Measurements from ENCODE around the gene PRR19. TPM values are rescaled to one million over a fixed set of nuclear protein-coding genes. Genes with fewer than 3 reads are reported as not detected.

The PRR19 gene
- total RNA-seq, 4 donors from 2014 or later: 0.27 to 0.45 TPM; not detected in 2

DNA sequence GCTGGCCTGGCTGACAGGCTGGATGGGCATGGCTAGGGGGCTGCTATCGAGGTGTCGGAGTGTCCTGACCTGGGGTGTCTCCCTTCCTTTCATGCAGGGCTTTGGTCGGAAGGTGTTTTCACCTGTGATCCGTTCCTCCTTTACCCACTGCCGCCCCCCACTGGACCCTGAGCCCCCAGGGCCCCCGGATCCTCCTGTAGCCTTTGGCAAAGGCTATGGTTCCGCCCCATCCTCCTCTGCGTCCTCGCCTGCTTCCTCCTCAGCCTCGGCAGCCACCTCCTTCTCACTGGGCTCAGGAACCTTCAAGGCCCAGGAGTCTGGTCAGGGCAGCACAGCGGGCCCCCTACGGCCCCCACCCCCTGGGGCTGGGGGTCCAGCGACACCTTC, 11.8 kb upstream of the PRR19 start:
- TF ChIP-seq, protein P1, sequence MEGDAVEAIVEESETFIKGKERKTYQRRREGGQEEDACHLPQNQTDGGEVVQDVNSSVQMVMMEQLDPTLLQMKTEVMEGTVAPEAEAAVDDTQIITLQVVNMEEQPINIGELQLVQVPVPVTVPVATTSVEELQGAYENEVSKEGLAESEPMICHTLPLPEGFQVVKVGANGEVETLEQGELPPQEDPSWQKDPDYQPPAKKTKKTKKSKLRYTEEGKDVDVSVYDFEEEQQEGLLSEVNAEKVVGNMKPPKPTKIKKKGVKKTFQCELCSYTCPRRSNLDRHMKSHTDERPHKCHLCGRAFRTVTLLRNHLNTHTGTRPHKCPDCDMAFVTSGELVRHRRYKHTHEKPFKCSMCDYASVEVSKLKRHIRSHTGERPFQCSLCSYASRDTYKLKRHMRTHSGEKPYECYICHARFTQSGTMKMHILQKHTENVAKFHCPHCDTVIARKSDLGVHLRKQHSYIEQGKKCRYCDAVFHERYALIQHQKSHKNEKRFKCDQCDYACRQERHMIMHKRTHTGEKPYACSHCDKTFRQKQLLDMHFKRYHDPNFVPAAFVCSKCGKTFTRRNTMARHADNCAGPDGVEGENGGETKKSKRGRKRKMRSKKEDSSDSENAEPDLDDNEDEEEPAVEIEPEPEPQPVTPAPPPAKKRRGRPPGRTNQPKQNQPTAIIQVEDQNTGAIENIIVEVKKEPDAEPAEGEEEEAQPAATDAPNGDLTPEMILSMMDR (IDR thresholded peaks at IDR 0.05): no peak
- TF ChIP-seq POLR2A (IDR thresholded peaks at IDR 0.05): no peak
- H3K27ac ChIP-seq: no peak overlapping the region
- DNase-seq: no peak
- intact Hi-C loops (cut with DNase I): loop anchor here (5.0 kb wide), 1 partner anchor 158 kb away; the partner anchor contains the start of gene POU2F2
- peaks cover 65 to 69% of the 10 kb centered on the region in 2 donors for H3K36me3 ChIP-seq
- H3K4me1 ChIP-seq: peaks cover 18 to 20% of the 10 kb centered on the region in 2 donors
- no peaks in the 10 kb centered on the region for H3K27me3 ChIP-seq
- no peak overlapping the region for H3K4me3 ChIP-seq (replicated peaks in 1 of 3)
- WGBS, 2 donors: 86 to 91% methylated on average over 10 to 13 of the region's 13 CpGs
- no peaks in the 10 kb centered on the region for H3K9me3 ChIP-seq

DNA sequence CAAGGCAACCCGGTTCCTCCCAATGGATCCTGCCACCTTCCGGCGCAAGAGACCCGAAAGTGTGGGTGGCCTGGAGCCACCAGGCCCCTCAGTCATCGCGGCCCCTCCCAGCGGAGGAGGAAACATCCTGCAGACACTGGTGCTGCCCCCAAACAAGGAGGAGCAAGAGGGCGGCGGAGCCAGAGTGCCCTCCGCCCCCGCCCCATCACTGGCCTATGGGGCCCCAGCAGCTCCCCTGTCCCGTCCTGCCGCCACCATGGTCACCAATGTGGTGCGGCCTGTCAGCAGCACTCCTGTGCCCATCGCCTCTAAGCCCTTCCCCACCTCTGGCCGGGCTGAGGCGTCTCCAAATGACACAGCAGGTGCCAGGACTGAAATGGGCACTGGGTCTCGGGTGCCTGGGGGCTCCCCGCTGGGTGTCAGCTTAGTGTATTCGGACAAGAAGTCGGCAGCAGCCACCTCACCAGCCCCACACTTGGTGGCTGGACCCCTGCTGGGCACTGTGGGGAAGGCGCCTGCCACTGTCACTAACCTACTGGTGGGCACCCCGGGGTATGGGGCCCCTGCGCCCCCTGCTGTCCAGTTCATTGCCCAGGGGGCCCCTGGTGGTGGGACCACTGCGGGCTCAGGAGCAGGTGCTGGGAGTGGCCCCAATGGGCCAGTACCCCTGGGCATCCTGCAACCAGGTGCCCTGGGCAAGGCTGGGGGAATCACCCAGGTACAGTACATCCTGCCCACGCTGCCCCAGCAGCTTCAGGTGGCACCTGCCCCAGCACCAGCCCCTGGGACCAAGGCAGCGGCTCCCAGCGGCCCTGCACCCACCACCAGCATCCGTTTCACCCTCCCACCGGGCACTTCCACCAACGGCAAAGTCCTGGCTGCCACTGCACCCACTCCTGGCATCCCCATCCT, 11.2 kb upstream of the PRR19 start:
- Histone ChIP-seq H3K4me1 (peaks cover 12 to 13% of the 10 kb centered on the region in 2 donors), H3K36me3 (peaks cover 65 to 69% of the 10 kb centered on the region in 2 donors), H3K27ac (no peak overlapping the region), H3K4me3 (replicated peaks in 1 of 3) (no peak overlapping the region), H3K27me3 (no peaks in the 10 kb centered on the region), H3K9me3 (no peaks in the 10 kb centered on the region)
- WGBS, 2 donors: 86 to 91% methylated on average over 18 to 21 of the region's 31 CpGs
- intact Hi-C loops (cut with DNase I): loop anchor here (5.0 kb wide), 1 partner anchor 158 kb away; the partner anchor contains the start of gene POU2F2
- no peak for DNase-seq
- TF ChIP-seq, protein P1 (IDR thresholded peaks at IDR 0.05): peak in 1 of 6 experiments; percentile 18
- no peak for TF ChIP-seq POLR2A (IDR thresholded peaks at IDR 0.05)

DNA sequence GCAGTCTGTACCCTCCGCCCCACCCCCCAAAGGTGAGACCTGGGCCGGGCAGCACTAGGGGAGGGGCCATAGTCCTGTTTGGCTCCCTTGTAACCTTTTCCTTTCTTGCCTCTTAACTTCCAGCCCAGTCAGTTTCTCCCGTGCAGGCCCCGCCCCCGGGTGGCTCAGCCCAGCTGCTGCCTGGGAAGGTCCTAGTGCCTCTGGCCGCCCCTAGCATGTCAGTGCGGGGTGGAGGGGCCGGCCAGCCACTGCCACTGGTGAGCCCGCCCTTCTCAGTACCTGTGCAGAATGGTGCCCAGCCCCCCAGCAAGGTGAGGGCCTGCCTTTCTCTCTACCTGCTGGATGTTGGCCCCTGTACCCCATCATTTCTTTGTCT, 10.5 kb upstream of the PRR19 start:
- H3K9me3 ChIP-seq: no peaks in the 10 kb centered on the region
- peaks cover 65 to 69% of the 10 kb centered on the region in 2 donors for H3K36me3 ChIP-seq
- H3K27ac ChIP-seq: no peak overlapping the region
- WGBS, 2 donors: 62 to 73% methylated on average over 9 of the region's 9 CpGs
- no peak for DNase-seq
- TF ChIP-seq, protein P1 (IDR thresholded peaks at IDR 0.05): no peak
- no peak for TF ChIP-seq POLR2A (IDR thresholded peaks at IDR 0.05)
- H3K4me1 ChIP-seq: peaks cover 6 to 7% of the 10 kb centered on the region in 2 donors
- intact Hi-C loops (cut with DNase I): loop anchor here (5.0 kb wide), 1 partner anchor 159 kb away; the partner anchor contains the start of gene POU2F2
- H3K4me3 ChIP-seq (replicated peaks in 1 of 3): no peak overlapping the region
- no peaks in the 10 kb centered on the region for H3K27me3 ChIP-seq

DNA sequence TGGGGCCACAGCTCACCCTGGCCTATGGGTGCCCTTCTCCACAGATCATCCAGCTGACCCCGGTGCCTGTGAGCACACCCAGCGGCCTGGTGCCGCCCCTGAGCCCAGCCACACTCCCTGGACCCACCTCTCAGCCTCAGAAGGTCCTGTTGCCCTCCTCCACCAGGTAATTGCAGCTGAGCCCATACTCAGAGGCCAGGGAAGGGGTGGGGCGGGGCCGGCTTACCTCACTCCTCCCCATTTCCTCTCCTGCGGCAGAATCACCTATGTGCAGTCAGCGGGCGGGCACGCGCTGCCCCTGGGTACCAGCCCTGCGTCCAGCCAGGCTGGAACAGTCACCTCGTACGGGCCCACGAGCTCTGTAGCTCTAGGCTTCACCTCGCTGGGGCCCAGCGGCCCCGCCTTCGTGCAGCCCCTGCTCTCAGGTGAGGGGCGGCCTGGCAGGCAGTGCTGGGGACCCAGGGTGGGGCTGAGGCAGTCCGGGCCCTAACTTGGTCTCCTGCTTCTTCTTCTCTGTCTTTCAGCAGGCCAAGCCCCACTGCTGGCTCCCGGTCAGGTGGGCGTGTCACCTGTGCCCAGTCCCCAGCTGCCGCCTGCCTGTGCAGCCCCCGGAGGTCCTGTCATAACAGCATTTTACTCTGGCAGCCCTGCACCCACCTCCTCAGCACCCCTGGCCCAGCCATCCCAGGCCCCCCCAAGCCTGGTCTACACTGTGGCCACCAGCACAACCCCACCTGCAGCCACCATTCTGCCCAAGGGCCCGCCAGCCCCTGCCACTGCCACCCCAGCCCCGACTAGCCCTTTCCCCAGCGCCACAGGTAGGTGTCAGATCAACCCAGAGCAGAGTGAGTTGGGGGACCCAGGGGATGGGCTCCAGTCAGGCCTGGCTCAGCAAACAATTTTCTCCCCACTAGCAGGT, 9.6 kb upstream of the PRR19 start:
- intact Hi-C loops (cut with DNase I): loop anchor here (5.0 kb wide), 1 partner anchor 160 kb away; the partner anchor contains the start of gene POU2F2
- Histone ChIP-seq H3K36me3 (peaks cover 61 to 65% of the 10 kb centered on the region in 2 donors), H3K27ac (no peak overlapping the region), H3K4me3 (replicated peaks in 1 of 3) (no peak overlapping the region), H3K9me3 (no peaks in the 10 kb centered on the region), H3K27me3 (no peaks in the 10 kb centered on the region), H3K4me1 (no peaks in the 10 kb centered on the region)
- DNase-seq: no peak
- TF ChIP-seq POLR2A (IDR thresholded peaks at IDR 0.05): no peak
- TF ChIP-seq, protein P1 (IDR thresholded peaks at IDR 0.05): no peak
- 91 to 92% methylated on average over 15 to 18 of the region's 27 CpGs for WGBS, 2 donors
